CD4-positive, alpha-beta T cell treated with Interleukin-10 for 1 hour (primary cell): ENCODE measurements around the gene ADAP1.

Source experiments
- DNase-seq: peaks from one replicate; pipeline ENCODE4 v3.0.0-alpha.2; 2020

ADAP1 gene

GRCh38 chr7:889391-889790 is 65.1 kb downstream of the ADAP1 start:
- DNase-seq, result no peak

GRCh38 chr7:889025-889390 is 65.5 kb downstream of the ADAP1 start:
- DNase-seq, result no peak

- DNase-seq, result no peak
These were observed 66.1 kb downstream of the ADAP1 start for GRCh38 chr7:888081-889024.

GRCh38 chr7:887488-887820 is 67.0 kb downstream of the ADAP1 start:
- no peak for DNase-seq

- no peak for DNase-seq
These were observed 67.6 kb downstream of the ADAP1 start for GRCh38 chr7:886626-887487.

- DNase-seq, result no peak
These were observed 68.4 kb downstream of the ADAP1 start for GRCh38 chr7:885893-886625.

GRCh38 chr7:885261-885892 is 69.1 kb downstream of the ADAP1 start:
- no peak for DNase-seq

- DNase-seq, result no peak
These were observed 70.1 kb downstream of the ADAP1 start for GRCh38 chr7:884191-885003.

GRCh38 chr7:883055-884021 is 71.1 kb downstream of the ADAP1 start:
- no peak for DNase-seq

- DNase-seq, result no peak
These were observed 72.0 kb downstream of the ADAP1 start for GRCh38 chr7:882336-883035.

GRCh38 chr7:881441-882234 is 72.8 kb downstream of the ADAP1 start:
- DNase-seq, result no peak

GRCh38 chr7:880450-880849 is 74.0 kb downstream of the ADAP1 start:
- no peak for DNase-seq

- DNase-seq, result no peak
These were observed 74.8 kb downstream of the ADAP1 start for GRCh38 chr7:879706-880105.

GRCh38 chr7:879093-879492 is 75.4 kb downstream of the ADAP1 start:
- no peak for DNase-seq

GRCh38 chr7:877312-878232 is 76.9 kb downstream of the ADAP1 start:
- DNase-seq, result peak; percentile 7

GRCh38 chr7:876972-877311 is 77.5 kb downstream of the ADAP1 start:
- peak; percentile 13 for DNase-seq

GRCh38 chr7:876077-876971 is 78.2 kb downstream of the ADAP1 start, which contains the start of gene GET4:
Gene GET4, plus strand, starts transcription at chr7:876554. Its CDS starts 92 bp downstream, at chr7:876646.
- DNase-seq, result peak; percentile 99
